Lung (tissue), 12 donors: ENCODE results near the gene RAB11FIP3. TPM values are rescaled to one million over a fixed set of nuclear protein-coding genes. Genes with fewer than 3 reads are reported as not detected.

Source experiments
- ATAC-seq: fragments of 200-7000 bp; cut with Tn5 transposase; one replicate; pipeline ENCODE4 v1.9.1; 2020; ENCODE audit warnings: moderate number of reproducible peaks; ENCODE audit not compliant: insufficient read depth, low FRiP score
- DNase-seq, 3 donors: peaks; one replicate each; pipeline ENCODE4 v3.0.0-alpha.2; 2013 to 2017
- H3K27ac ChIP-seq, 2 donors: one replicate each; pipeline ENCODE4 v1.5.1; 2013; ENCODE audit warnings: mild to moderate bottlenecking in 2 of 2, moderate library complexity in 2 of 2, control low read depth in 1 of 2, inconsistent platforms in 1 of 2, low read depth in 1 of 2, low read length in 1 of 2
- H3K27me3 ChIP-seq, 3 donors: one replicate each; pipeline ENCODE4 v1.5.1; 2013; ENCODE audit warnings: low read length in 2 of 3; ENCODE audit not compliant: control insufficient read depth in 3 of 3, insufficient read depth in 3 of 3
- H3K36me3 ChIP-seq, 4 donors: one replicate each; pipeline ENCODE4 v1.5.1; 2013; ENCODE audit warnings: low read length in 4 of 4, mild to moderate bottlenecking in 1 of 4, moderate library complexity in 1 of 4; ENCODE audit not compliant: control insufficient read depth in 4 of 4, insufficient read depth in 4 of 4
- H3K4me1 ChIP-seq, 5 donors: one replicate each; pipeline ENCODE4 v1.5.1; 2013; ENCODE audit warnings: low read length in 5 of 5, mild to moderate bottlenecking in 2 of 5, moderate library complexity in 1 of 5; ENCODE audit not compliant: control insufficient read depth in 5 of 5, insufficient read depth in 5 of 5
- H3K4me3 ChIP-seq: one replicate; pipeline ENCODE4 v1.5.1; 2013; ENCODE audit warnings: mild to moderate bottlenecking, control low read depth, moderate library complexity
- H3K9ac ChIP-seq, 2 donors: one replicate each; pipeline ENCODE4 v1.5.1; 2013; ENCODE audit warnings: low read length in 2 of 2, control low read depth in 1 of 2; ENCODE audit not compliant: insufficient read depth in 1 of 2
- H3K9me3 ChIP-seq, 4 donors: one replicate each; pipeline ENCODE4 v1.5.1; 2013; ENCODE audit warnings: low read length in 3 of 4, mild to moderate bottlenecking in 1 of 4, moderate library complexity in 1 of 4; ENCODE audit not compliant: control insufficient read depth in 4 of 4, insufficient read depth in 3 of 4
- WGBS, 2 donors: extraction: QIAGEN DNeasy Blood & Tissue Kit; methylation state at CpG; one replicate each; pipeline ENCODE4 v1.1.7; 2013; 5-methylcytosine and 5-hydroxymethylcytosine counted together
- polyA plus RNA-seq, 2 donors: library from polyadenylated mRNA; stranded (reverse); fragments of 200-250 nt; gene quantifications; one replicate each; pipeline ENCODE4 v1.2.1, GENCODE V29; 2013
- total RNA-seq, 2 donors: library from RNA; depleted of rRNA in 1 of 2; stranded (reverse); fragments of >200 nt in 1 of 2; gene quantifications; one replicate each; pipeline ENCODE4 v1.2.1, GENCODE V29; 2014 to 2021
- TF ChIP-seq, protein P1 (sequence below): IDR thresholded peaks from 2 replicates; pipeline ENCODE4 v1.5.1; 2012; ENCODE audit warnings: mild to moderate bottlenecking; ENCODE audit errors: control extremely low read depth, extremely low read depth
- donor health status: control.
- donor health status: control.
- donor health status: Bipolar disorder and iron deficiency.
- donor health status: healthy.
- donor health status: DM: yes; HTN: yes; CAD: no.

RAB11FIP3 gene
- total and polyA plus RNA-seq, 4 donors: 20.7 to 38.3 (median 21.5) TPM

- 95 to 96% methylated on average over 12 of the region's 12 CpGs for WGBS, 2 donors
- H3K9ac ChIP-seq: no peak overlapping the region
- H3K9me3 ChIP-seq: no peaks in the 10 kb centered on the region
- H3K36me3 ChIP-seq: peaks cover 0 to 6% (median 3%) of the 10 kb centered on the region in 4 donors
- DNase-seq: no peak
- no peak for ATAC-seq
- peaks cover 0 to 4% (median 0%) of the 10 kb centered on the region in 5 donors for H3K4me1 ChIP-seq
- no peak overlapping the region for H3K27ac ChIP-seq
- TF ChIP-seq, protein P1, sequence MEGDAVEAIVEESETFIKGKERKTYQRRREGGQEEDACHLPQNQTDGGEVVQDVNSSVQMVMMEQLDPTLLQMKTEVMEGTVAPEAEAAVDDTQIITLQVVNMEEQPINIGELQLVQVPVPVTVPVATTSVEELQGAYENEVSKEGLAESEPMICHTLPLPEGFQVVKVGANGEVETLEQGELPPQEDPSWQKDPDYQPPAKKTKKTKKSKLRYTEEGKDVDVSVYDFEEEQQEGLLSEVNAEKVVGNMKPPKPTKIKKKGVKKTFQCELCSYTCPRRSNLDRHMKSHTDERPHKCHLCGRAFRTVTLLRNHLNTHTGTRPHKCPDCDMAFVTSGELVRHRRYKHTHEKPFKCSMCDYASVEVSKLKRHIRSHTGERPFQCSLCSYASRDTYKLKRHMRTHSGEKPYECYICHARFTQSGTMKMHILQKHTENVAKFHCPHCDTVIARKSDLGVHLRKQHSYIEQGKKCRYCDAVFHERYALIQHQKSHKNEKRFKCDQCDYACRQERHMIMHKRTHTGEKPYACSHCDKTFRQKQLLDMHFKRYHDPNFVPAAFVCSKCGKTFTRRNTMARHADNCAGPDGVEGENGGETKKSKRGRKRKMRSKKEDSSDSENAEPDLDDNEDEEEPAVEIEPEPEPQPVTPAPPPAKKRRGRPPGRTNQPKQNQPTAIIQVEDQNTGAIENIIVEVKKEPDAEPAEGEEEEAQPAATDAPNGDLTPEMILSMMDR: no peak
- H3K27me3 ChIP-seq: no peaks in the 10 kb centered on the region
- no peak overlapping the region for H3K4me3 ChIP-seq
Measured at GRCh38 chr16:404971-405486, 20.4 kb upstream of the RAB11FIP3 start.

- ATAC-seq: no peak
- WGBS, 2 donors: 90 to 94% methylated on average over 26 to 27 of the region's 27 CpGs
- TF ChIP-seq, protein P1: no peak
Measured at GRCh38 chr16:405548-406506, 19.6 kb upstream of the RAB11FIP3 start.

GRCh38 chr16:407253-407652 is 18.2 kb upstream of the RAB11FIP3 start:
- Histone ChIP-seq H3K36me3 (peaks cover 0 to 21% (median 0%) of the 10 kb centered on the region in 4 donors), H3K27ac (no peak overlapping the region), H3K27me3 (no peaks in the 10 kb centered on the region), H3K9me3 (no peaks in the 10 kb centered on the region), H3K4me1 (no peaks in the 10 kb centered on the region), H3K9ac (no peak overlapping the region), H3K4me3 (no peak overlapping the region)
- DNase-seq (no peak), ATAC-seq (no peak)
- TF ChIP-seq, protein P1: no peak
- WGBS, 2 donors: 90 to 96% methylated on average over 16 of the region's 16 CpGs

More at GRCh38 chr16:405548-406506, 19.6 kb upstream of the RAB11FIP3 start:
- no peak overlapping the region for H3K4me3 ChIP-seq
- H3K36me3 ChIP-seq: peaks cover 0 to 9% (median 0%) of the 10 kb centered on the region in 4 donors
- H3K27ac ChIP-seq: no peak overlapping the region
- H3K9ac ChIP-seq: no peak overlapping the region
- no peak for DNase-seq
- no peaks in the 10 kb centered on the region for H3K27me3 ChIP-seq
- no peaks in the 10 kb centered on the region for H3K9me3 ChIP-seq
- peaks cover 0 to under 1% (median 0%) of the 10 kb centered on the region in 5 donors for H3K4me1 ChIP-seq
